Left lung (tissue), 10 donors: ENCODE results near the gene ST8SIA3. TPM values are rescaled to one million over a fixed set of nuclear protein-coding genes. Genes with fewer than 3 reads are reported as not detected.

Source experiments
- ATAC-seq: fragments of 200-7000 bp; cut with Tn5 transposase; one replicate; pipeline ENCODE4 v1.9.1; 2020; ENCODE audit warnings: moderate library complexity
- DNase-seq, 4 donors: peaks; one replicate each; pipeline ENCODE4 v3.0.0-alpha.2; 2013 to 2020
- H3K27ac ChIP-seq, 2 donors: fragments of 200-600 bp; sonication (generic) in 1 of 2; one replicate each; pipeline versions ENCODE4 v1.5.0 to v1.8.0; 2020 to 2021
- H3K27me3 ChIP-seq, 2 donors: fragments of 200-600 bp; sonication (generic) in 1 of 2; one replicate each; pipeline versions ENCODE4 v1.5.0 to v1.8.0; 2020 to 2021
- H3K36me3 ChIP-seq, 2 donors: fragments of 200-600 bp; sonication (generic) in 1 of 2; one replicate each; pipeline versions ENCODE4 v1.5.0 to v1.8.0; 2020 to 2021
- H3K4me1 ChIP-seq, 2 donors: fragments of 200-600 bp; one replicate each; pipeline ENCODE4 v1.8.0; 2021
- H3K4me3 ChIP-seq, 2 donors: fragments of 200-600 bp; sonication (generic) in 1 of 2; one replicate each; pipeline versions ENCODE4 v1.5.0 to v1.8.0; 2020 to 2021; ENCODE audit warnings: mild to moderate bottlenecking in 1 of 2
- H3K9me3 ChIP-seq, 2 donors: fragments of 200-600 bp; sonication (generic) in 1 of 2; one replicate each; pipeline versions ENCODE4 v1.5.0 to v1.8.0; 2020 to 2021
- intact Hi-C, 2 donors: fragments of 100-400 bp; cut with DNase I; formaldehyde crosslinking; loops; one replicate each; pipeline versions ENCODE4 v1.11.2 to v1.14.2; 2022
- polyA plus RNA-seq, 6 donors: library from polyadenylated mRNA; unstranded; fragments of 120-200 nt; gene quantifications; one replicate each; pipeline ENCODE4 v1.2.1, GENCODE V29; 2013; ENCODE audit not compliant: insufficient read length in 6 of 6
- total RNA-seq, 2 donors: library from RNA; stranded (reverse); fragmentation: NEBNext Ultra II Directional; extraction: Animal tissue kit (Norgen Biotek cat#: 25700); gene quantifications; one replicate each; pipeline ENCODE4 v1.2.1, GENCODE V29; 2021
- TF ChIP-seq, protein P1 (sequence below), 2 donors: fragments of 200-600 bp; sonication (generic) in 1 of 2; IDR thresholded peaks; one replicate each; pipeline versions ENCODE4 v1.5.0 to v1.8.0; 2021; ENCODE audit warnings: antibody characterized with exemption in 2 of 2
- donor health status: DM: no; HTN: yes; CAD: no.
- donor health status: DM: no; HTN: no; CAD: no.

The ST8SIA3 gene
- total and polyA plus RNA-seq, 8 donors = 0.08 to 0.37 (median 0.21) TPM; not detected in 2

- H3K27me3 ChIP-seq = peaks cover 7 to 79% of the 10 kb centered on the region in 2 donors
- DNase-seq (no peak), ATAC-seq (no peak)
- no peak overlapping the region for H3K4me3 ChIP-seq
- TF ChIP-seq, protein P1, sequence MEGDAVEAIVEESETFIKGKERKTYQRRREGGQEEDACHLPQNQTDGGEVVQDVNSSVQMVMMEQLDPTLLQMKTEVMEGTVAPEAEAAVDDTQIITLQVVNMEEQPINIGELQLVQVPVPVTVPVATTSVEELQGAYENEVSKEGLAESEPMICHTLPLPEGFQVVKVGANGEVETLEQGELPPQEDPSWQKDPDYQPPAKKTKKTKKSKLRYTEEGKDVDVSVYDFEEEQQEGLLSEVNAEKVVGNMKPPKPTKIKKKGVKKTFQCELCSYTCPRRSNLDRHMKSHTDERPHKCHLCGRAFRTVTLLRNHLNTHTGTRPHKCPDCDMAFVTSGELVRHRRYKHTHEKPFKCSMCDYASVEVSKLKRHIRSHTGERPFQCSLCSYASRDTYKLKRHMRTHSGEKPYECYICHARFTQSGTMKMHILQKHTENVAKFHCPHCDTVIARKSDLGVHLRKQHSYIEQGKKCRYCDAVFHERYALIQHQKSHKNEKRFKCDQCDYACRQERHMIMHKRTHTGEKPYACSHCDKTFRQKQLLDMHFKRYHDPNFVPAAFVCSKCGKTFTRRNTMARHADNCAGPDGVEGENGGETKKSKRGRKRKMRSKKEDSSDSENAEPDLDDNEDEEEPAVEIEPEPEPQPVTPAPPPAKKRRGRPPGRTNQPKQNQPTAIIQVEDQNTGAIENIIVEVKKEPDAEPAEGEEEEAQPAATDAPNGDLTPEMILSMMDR (IDR thresholded peaks at IDR 0.05) = no peak
- no peaks in the 10 kb centered on the region for H3K9me3 ChIP-seq
- intact Hi-C loops = no loop called here
- no peaks in the 10 kb centered on the region for H3K36me3 ChIP-seq
- no peak overlapping the region for H3K27ac ChIP-seq
- H3K4me1 ChIP-seq = no peaks in the 10 kb centered on the region
These were observed 5.5 kb upstream of the ST8SIA3 start for GRCh38 chr18:57346876-57347275.

- intact Hi-C loops = no loop called here
- H3K36me3 ChIP-seq = no peaks in the 10 kb centered on the region
- ATAC-seq = no peak
- peaks cover 16 to 79% of the 10 kb centered on the region in 2 donors for H3K27me3 ChIP-seq
- H3K27ac ChIP-seq = no peak overlapping the region
- peak in 1 of 4 donors; percentile 68 for DNase-seq
- H3K4me3 ChIP-seq = no peak overlapping the region
- no peaks in the 10 kb centered on the region for H3K9me3 ChIP-seq
- H3K4me1 ChIP-seq = no peaks in the 10 kb centered on the region
- TF ChIP-seq, protein P1 (IDR thresholded peaks at IDR 0.05) = no peak
These were observed 4.6 kb upstream of the ST8SIA3 start for GRCh38 chr18:57347784-57348183.

DNA sequence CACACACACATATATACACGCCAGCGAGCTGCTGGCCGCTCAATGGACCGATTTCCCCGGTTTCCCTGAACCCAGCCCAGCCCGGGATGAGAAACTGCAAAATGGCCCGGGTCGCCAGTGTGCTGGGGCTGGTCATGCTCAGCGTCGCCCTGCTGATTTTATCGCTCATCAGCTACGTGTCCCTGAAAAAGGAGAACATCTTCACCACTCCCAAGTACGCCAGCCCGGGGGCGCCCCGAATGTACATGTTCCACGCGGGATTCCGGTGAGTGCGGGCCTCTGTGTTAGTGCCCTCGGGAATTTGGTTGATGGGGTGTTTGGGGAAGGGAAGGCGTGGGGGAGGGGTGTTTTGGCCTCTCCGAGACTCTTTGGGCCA lies 392 bp downstream of the ST8SIA3 start:
- DNase-seq (peak in 1 of 4 donors; percentile 57), ATAC-seq (no peak)
- H3K36me3 ChIP-seq = no peaks in the 10 kb centered on the region
- intact Hi-C loops = no loop called here
- no peaks in the 10 kb centered on the region for H3K9me3 ChIP-seq
- H3K27ac ChIP-seq = no peak overlapping the region
- peaks cover 39 to 89% of the 10 kb centered on the region in 2 donors for H3K27me3 ChIP-seq
- TF ChIP-seq, protein P1 (IDR thresholded peaks at IDR 0.05) = no peak
- no peak overlapping the region for H3K4me3 ChIP-seq
- H3K4me1 ChIP-seq = no peaks in the 10 kb centered on the region

DNA sequence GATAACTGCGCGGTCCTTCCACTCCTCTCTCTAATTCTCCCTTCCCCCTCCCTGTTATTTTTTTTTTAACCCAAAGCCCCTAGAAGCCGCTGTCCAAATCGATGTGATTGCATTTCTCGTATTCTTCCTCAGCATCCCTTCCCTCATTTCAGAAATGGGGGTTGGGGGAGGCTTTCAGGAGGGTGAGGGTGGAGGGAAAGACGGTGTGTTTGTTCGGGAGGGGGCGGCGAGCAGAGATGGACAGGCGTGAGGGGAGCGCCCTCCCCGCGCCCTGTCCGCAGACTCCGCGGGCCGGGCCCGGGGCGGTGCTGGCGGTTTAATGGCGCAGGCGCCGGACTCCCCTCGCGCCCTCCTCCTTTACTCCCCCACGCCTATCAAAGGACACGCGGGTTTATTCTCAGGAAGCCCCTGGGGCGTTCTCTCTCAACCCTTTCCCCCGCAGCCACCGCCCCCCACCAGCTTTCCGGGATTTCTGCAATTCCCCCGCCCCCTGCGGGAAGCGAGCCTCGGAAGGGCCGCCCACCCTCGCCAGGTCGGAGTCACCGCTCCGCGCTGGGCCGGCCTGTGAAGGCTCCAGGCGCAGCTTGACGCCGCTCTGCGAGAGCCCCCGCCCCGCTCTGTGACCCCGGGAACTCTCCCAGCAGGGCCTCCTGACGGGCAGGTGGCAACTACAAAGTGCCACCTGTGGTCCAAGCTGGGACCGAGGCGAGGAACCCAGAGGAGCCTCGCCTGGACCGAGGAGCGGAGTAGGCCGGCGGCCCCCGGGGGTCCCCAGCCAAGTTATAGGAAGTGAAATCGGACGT lies 981 bp downstream of the ST8SIA3 start:
- ATAC-seq = no peak
- intact Hi-C loops = no loop called here
- DNase-seq = peak in 1 of 4 donors; percentile 75
- Histone ChIP-seq H3K4me3 (no peak overlapping the region), H3K9me3 (no peaks in the 10 kb centered on the region), H3K27ac (no peak overlapping the region), H3K4me1 (no peaks in the 10 kb centered on the region), H3K36me3 (no peaks in the 10 kb centered on the region), H3K27me3 (peaks cover 39 to 88% of the 10 kb centered on the region in 2 donors)
- TF ChIP-seq, protein P1 (IDR thresholded peaks at IDR 0.05) = no peak

GRCh38 chr18:57353940-57354461 lies 1.6 kb downstream of the ST8SIA3 start:
- Histone ChIP-seq H3K4me1 (no peaks in the 10 kb centered on the region), H3K9me3 (no peaks in the 10 kb centered on the region), H3K27ac (no peak overlapping the region), H3K4me3 (no peak overlapping the region), H3K36me3 (no peaks in the 10 kb centered on the region), H3K27me3 (peaks cover 39 to 83% of the 10 kb centered on the region in 2 donors)
- DNase-seq (peak in 3 of 4 donors; percentile 40 to 71 (median 58)), ATAC-seq (peak; percentile 86)
- TF ChIP-seq, protein P1 (IDR thresholded peaks at IDR 0.05) = no peak
- intact Hi-C loops = no loop called here
